Heart right ventricle (tissue), 16 donors: Measurements from ENCODE around the gene AHR. TPM values are rescaled to one million over a fixed set of nuclear protein-coding genes. Genes with fewer than 3 reads are reported as not detected.
"Not testable (repeated sequence)": the region's sequence is repeated elsewhere in the genome, so short reads cannot be mapped to it uniquely, and the experiment has no call there.

ENCODE experiments used
- ATAC-seq, 8 donors: fragments of 200-7000 bp; cut with Tn5 transposase; one replicate each; pipeline ENCODE4 v1.9.1; 2020; ENCODE audit warnings: mild to moderate bottlenecking in 8 of 8, moderate library complexity in 8 of 8, moderate number of reproducible peaks in 1 of 8
- DNase-seq, 2 donors: peaks; one replicate each; pipeline ENCODE4 v3.0.0-alpha.2; 2020
- H3K27ac ChIP-seq, 10 donors: fragments of 200-600 bp; sonication (generic) in 2 of 10; one replicate each; pipeline versions ENCODE4 v1.5.0 to v1.8.0; 2020 to 2022; ENCODE audit warnings: mild to moderate bottlenecking in 3 of 10
- H3K27me3 ChIP-seq, 7 donors: fragments of 200-600 bp; one replicate each; pipeline ENCODE4 v1.8.0; 2021 to 2022; ENCODE audit warnings: mild to moderate bottlenecking in 2 of 7
- H3K36me3 ChIP-seq, 9 donors: fragments of 200-600 bp; sonication (generic) in 1 of 9; one replicate each; pipeline versions ENCODE4 v1.5.0 to v1.8.0; 2020 to 2022; ENCODE audit warnings: mild to moderate bottlenecking in 2 of 9
- H3K4me1 ChIP-seq, 9 donors: fragments of 200-600 bp; sonication (generic) in 1 of 9; one replicate each; pipeline versions ENCODE4 v1.5.0 to v1.8.0; 2020 to 2022; ENCODE audit warnings: mild to moderate bottlenecking in 4 of 9
- H3K4me3 ChIP-seq, 10 donors: fragments of 200-600 bp; sonication (generic) in 2 of 10; one replicate each; pipeline versions ENCODE4 v1.5.0 to v1.8.0; 2020 to 2022; ENCODE audit warnings: mild to moderate bottlenecking in 7 of 10, moderate library complexity in 2 of 10
- H3K9me3 ChIP-seq, 11 donors: fragments of 200-600 bp in 10 of 11; sonication (generic) in 2 of 11; one replicate each; pipeline versions ENCODE4 v1.5.0 to v1.8.0; 2013 to 2022; ENCODE audit warnings: mild to moderate bottlenecking in 2 of 11, control low read depth in 1 of 11, moderate library complexity in 1 of 11
- WGBS, 2 donors: extraction: QIAGEN DNeasy Blood & Tissue Kit; methylation state at CpG; one replicate each; pipeline ENCODE4 v1.1.7; 2013; ENCODE audit warnings: inconsistent platforms in 1 of 2; 5-methylcytosine and 5-hydroxymethylcytosine counted together
- intact Hi-C, 10 donors: fragments of 100-400 bp; cut with DNase I; formaldehyde crosslinking; loops; one replicate each; pipeline versions ENCODE4 v1.11.1 to v1.14.2; 2022
- polyA plus RNA-seq, 2 donors: library from polyadenylated mRNA; stranded (reverse); fragments of 200-250 nt; gene quantifications; one replicate each; pipeline ENCODE4 v1.2.3, GENCODE V29; 2013
- total RNA-seq, 10 donors: library from RNA; stranded (reverse); fragmentation: NEBNext Ultra II Directional in 3 of 10; extraction: Animal tissue kit (Norgen Biotek cat#: 25700) in 3 of 10; gene quantifications; one replicate each; pipeline versions ENCODE4 v1.2.1 to v1.2.4, GENCODE V29; 2021 to 2023
- TF ChIP-seq, protein P1 (sequence below), 9 donors: fragments of 200-600 bp; sonication (generic) in 2 of 9; IDR thresholded peaks; one replicate each; pipeline versions ENCODE4 v1.5.0 to v1.8.0; 2021 to 2022; ENCODE audit warnings: antibody characterized with exemption in 9 of 9, mild to moderate bottlenecking in 5 of 9, moderate library complexity in 1 of 9
- donor health status: Arrhythmogenic right ventricular cardiomyopathy.
- donor health status: ischemic (EF 13 %, LVEDD 7.1; RV severe dilation, severe dysfunction).
- donor health status: healthy with polysubstance abuse.
- donor health status: DM: no; HTN: yes; CAD: no.
- donor health status: DM: no; HTN: no; CAD: no.
- donor health status: ischemic (EF 25% LVEDD 6.9; RV normal size, moderate dysfunction).
- donor health status: ischemic (EF 25% LVEDD 5.7; RV mildly dilated, moderate dysfunction).
- donor health status: healthy.
- donor health status: DM: yes; HTN: yes; CAD: no.
- donor health status: Ischemic cardiomyopathy.
- donor health status: ischemic (EF 35%, LVEDD 5.7; RV mildly dilated, moderate dysfunction).
- donor health status: nonischemic (EF 11% LVEDD 7.7; RV severe dilation, severe dysfunction).
- donor health status: DM: yes; HTN: yes; CAD: no.
- donor health status: PGD.
- donor health status: ischemic (EF 29% LVEDD 5.4; RV normal size, mild dysfunction).
- donor health status: nonischemic (EF 23%, LVEDD 6.1; RV moderate dilation, normal function).

The AHR gene
- total and polyA plus RNA-seq, 12 donors: 5.3 to 52.8 (median 33.0) TPM

DNA sequence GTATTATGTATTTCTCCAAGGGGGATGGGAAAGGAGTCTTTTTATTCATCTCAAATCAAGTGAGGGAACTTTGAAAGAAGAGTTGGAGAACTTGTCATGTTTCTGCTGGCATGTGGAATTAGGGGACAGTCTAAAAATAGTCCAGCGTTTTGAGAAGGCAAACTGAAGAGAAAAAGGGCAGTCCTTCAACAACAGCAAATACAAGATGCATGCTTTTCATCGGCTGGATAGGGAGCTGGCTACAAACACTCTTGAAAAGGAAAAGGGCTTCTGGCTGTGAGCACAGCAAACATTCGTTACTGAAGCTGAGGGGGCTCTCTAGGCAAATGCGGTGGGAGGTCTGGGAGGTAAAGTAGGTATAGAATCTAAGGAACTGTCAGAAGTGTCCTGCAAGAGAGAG is 91.9 kb downstream of the AHR start:
- no peaks in the 10 kb centered on the region for H3K27me3 ChIP-seq
- TF ChIP-seq, protein P1, sequence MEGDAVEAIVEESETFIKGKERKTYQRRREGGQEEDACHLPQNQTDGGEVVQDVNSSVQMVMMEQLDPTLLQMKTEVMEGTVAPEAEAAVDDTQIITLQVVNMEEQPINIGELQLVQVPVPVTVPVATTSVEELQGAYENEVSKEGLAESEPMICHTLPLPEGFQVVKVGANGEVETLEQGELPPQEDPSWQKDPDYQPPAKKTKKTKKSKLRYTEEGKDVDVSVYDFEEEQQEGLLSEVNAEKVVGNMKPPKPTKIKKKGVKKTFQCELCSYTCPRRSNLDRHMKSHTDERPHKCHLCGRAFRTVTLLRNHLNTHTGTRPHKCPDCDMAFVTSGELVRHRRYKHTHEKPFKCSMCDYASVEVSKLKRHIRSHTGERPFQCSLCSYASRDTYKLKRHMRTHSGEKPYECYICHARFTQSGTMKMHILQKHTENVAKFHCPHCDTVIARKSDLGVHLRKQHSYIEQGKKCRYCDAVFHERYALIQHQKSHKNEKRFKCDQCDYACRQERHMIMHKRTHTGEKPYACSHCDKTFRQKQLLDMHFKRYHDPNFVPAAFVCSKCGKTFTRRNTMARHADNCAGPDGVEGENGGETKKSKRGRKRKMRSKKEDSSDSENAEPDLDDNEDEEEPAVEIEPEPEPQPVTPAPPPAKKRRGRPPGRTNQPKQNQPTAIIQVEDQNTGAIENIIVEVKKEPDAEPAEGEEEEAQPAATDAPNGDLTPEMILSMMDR (IDR thresholded peaks at IDR 0.05): no peak
- peaks cover 0 to 18% (median 4%) of the 10 kb centered on the region in 11 donors for H3K9me3 ChIP-seq
- H3K4me1 ChIP-seq: peaks cover 0 to 5% (median 0%) of the 10 kb centered on the region in 9 donors
- ATAC-seq: no peak
- WGBS, 2 donors: 22 to 39% methylated on average over 4 of the region's 4 CpGs
- H3K27ac ChIP-seq: no peak overlapping the region
- DNase-seq: no peak
- intact Hi-C loops: no loop called here
- H3K4me3 ChIP-seq: no peak overlapping the region
- H3K36me3 ChIP-seq: no peaks in the 10 kb centered on the region

DNA sequence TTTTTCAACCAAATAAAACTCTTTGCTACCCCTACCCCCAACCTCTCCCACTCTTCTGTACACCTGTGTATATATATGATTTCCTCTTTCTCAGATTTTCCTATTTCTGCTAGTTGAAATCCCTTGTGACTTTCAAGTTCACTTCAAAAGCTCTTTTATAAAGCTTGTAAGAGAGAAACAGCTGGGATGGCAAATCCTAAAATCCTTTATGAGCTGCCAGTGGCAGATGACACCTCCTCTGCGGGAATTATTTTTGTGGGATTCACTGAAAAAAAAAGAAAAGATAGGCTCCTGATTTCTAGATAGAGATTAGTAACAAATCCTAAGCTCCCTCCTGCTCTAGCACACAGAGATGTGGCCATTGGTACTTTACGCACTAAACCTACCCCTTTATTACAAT is 92.9 kb downstream of the AHR start:
- ATAC-seq: no peak
- peaks cover 0 to 19% (median 4%) of the 10 kb centered on the region in 11 donors for H3K9me3 ChIP-seq
- TF ChIP-seq, protein P1 (IDR thresholded peaks at IDR 0.05): no peak
- no peaks in the 10 kb centered on the region for H3K27me3 ChIP-seq
- H3K4me3 ChIP-seq: no peak overlapping the region
- H3K4me1 ChIP-seq: peaks cover 0 to 5% (median 0%) of the 10 kb centered on the region in 9 donors
- no peak for DNase-seq
- 97 to 100% methylated on average over 2 of the region's 2 CpGs for WGBS, 2 donors
- no peaks in the 10 kb centered on the region for H3K36me3 ChIP-seq
- no peak overlapping the region for H3K27ac ChIP-seq
- intact Hi-C loops: no loop called here

DNA sequence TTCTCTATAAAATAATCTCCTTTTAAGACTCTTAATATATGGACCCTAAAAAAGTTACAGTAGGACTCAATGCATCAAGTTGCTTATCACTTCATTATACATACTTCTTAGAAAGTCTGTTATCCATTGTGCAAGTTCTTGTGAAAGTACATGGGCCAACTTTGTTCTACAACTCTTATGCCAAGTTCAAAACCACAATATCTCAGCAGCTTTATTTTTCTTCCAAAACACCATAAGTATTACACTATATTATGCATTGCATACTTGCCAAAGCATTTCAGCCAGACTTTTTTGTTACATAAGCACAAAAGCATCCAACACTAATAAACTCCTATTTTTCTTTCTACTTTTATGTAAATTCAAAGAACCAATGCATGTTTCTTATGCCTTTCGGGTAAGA is 94.4 kb downstream of the AHR start:
- no peak overlapping the region for H3K4me3 ChIP-seq
- no peak overlapping the region for H3K27ac ChIP-seq
- no peak for ATAC-seq
- intact Hi-C loops: no loop called here
- H3K4me1 ChIP-seq: peaks cover 0 to 5% (median 0%) of the 10 kb centered on the region in 9 donors
- H3K36me3 ChIP-seq: no peaks in the 10 kb centered on the region
- H3K27me3 ChIP-seq: no peaks in the 10 kb centered on the region
- 88 to 90% methylated on average over 1 of the region's 1 CpG for WGBS, 2 donors
- TF ChIP-seq, protein P1 (IDR thresholded peaks at IDR 0.05): no peak
- no peak for DNase-seq
- H3K9me3 ChIP-seq: peaks cover 0 to 19% (median 4%) of the 10 kb centered on the region in 11 donors

DNA sequence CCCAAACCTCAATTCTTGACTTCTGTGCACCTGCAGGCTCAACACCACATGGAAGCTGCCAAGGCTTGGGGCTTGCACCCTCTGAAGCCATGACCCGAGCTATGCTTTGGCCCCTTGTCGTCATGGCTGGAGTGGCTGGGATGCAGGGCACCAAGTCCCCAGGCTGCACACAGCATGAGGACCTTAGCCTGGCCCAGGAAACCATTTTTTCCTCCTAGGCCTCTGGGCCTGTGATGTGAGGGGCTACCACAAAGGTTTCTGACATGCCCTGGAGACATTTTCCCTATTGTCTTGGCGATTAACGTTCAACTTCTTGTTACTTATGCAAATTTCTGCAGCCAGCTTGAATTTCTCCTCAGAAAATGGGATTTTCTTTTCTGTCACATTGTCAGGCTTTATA is 96.1 kb downstream of the AHR start:
- H3K9me3 ChIP-seq: peaks cover 0 to 19% (median 4%) of the 10 kb centered on the region in 11 donors
- H3K36me3 ChIP-seq, DNase-seq, ATAC-seq, H3K27ac ChIP-seq, H3K4me3 ChIP-seq, H3K4me1 ChIP-seq, intact Hi-C loops, H3K27me3 ChIP-seq: not testable (repeated sequence)
- 68 to 94% methylated on average over 4 of the region's 4 CpGs for WGBS, 2 donors
